Gastrocnemius medialis (tissue), 4 donors: ENCODE results near the gene SLC35B3.

Source experiments
- POLR2A ChIP-seq, 2 donors: fragments of 450-650 bp; IDR thresholded peaks; one replicate each; pipeline ENCODE4 v1.6.1; 2017; ENCODE audit warnings: antibody characterized with exemption in 2 of 2, mild to moderate bottlenecking in 2 of 2, moderate library complexity in 2 of 2
- TF ChIP-seq, protein P1 (sequence below), 5 experiments: fragments of 450-650 bp in 3 of 5; fragments of 200-600 bp in 2 of 5; sonication (generic) in 2 of 5; IDR thresholded peaks in 4 of 5; conservative IDR thresholded peaks in 1 of 5; 1 replicate in 4 of 5; 2 replicates in 1 of 5; pipeline ENCODE4 v1.5.1; 2016 to 2019; ENCODE audit warnings: antibody characterized with exemption in 5 of 5, mild to moderate bottlenecking in 3 of 5, moderate library complexity in 3 of 5

DNA sequence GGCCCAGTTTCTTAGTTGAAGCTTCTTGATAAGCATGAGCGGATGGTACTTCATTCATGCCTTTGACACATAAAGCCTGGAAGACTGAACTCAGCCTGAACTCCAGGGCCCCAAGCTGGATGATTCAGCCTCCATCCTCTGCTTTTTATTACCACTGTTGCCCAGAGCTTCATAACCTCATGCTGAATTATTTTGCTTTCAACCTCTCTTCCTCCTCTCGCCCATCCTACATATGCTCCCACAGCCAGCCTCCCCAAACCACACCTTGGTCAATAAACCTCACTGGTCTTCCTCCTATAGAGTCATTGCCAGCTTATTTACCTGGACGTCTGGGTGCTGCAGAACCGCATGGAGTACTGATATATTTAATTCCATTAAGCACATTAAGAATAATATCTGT lies 59.4 kb downstream of the SLC35B3 start:
- TF ChIP-seq, protein P1, sequence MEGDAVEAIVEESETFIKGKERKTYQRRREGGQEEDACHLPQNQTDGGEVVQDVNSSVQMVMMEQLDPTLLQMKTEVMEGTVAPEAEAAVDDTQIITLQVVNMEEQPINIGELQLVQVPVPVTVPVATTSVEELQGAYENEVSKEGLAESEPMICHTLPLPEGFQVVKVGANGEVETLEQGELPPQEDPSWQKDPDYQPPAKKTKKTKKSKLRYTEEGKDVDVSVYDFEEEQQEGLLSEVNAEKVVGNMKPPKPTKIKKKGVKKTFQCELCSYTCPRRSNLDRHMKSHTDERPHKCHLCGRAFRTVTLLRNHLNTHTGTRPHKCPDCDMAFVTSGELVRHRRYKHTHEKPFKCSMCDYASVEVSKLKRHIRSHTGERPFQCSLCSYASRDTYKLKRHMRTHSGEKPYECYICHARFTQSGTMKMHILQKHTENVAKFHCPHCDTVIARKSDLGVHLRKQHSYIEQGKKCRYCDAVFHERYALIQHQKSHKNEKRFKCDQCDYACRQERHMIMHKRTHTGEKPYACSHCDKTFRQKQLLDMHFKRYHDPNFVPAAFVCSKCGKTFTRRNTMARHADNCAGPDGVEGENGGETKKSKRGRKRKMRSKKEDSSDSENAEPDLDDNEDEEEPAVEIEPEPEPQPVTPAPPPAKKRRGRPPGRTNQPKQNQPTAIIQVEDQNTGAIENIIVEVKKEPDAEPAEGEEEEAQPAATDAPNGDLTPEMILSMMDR (IDR thresholded peaks at IDR 0.05 in 4 of 5, conservative IDR thresholded peaks at IDR 0.05 in 1 of 5): no peak
- TF ChIP-seq POLR2A (IDR thresholded peaks at IDR 0.05): no peak
